Measurements from ENCODE around the gene TOX2.

Gene TOX2

GRCh38 chr20:43936805-43937204, 22.2 kb downstream of the TOX2 start:
- DNase-seq (ENCODE audit: low spot score): no peak
- in situ Hi-C loops (cut with MboI; ENCODE audit: low sequenced_read_pairs, unreplicated experiment): no loop called here
- TF ChIP-seq CTCF (IDR thresholded peaks at IDR 0.05; ENCODE audit: borderline replicate concordance, control extremely low read depth, extremely low read depth, insufficient read depth, missing control alignments): no peak

GRCh38 chr20:43937591-43937990, 22.9 kb downstream of the TOX2 start:
- in situ Hi-C loops (cut with MboI; ENCODE audit: low sequenced_read_pairs, unreplicated experiment): no loop called here
- TF ChIP-seq CTCF (IDR thresholded peaks at IDR 0.05; ENCODE audit: borderline replicate concordance, control extremely low read depth, extremely low read depth, insufficient read depth, missing control alignments): no peak
- no peak for DNase-seq (ENCODE audit: low spot score)

- TF ChIP-seq CTCF (IDR thresholded peaks at IDR 0.05; ENCODE audit: borderline replicate concordance, control extremely low read depth, extremely low read depth, insufficient read depth, missing control alignments): no peak
- in situ Hi-C loops (cut with MboI; ENCODE audit: low sequenced_read_pairs, unreplicated experiment): no loop called here
- no peak for DNase-seq (ENCODE audit: low spot score)
Measured at GRCh38 chr20:43938017-43938655, 23.5 kb downstream of the TOX2 start.

DNA sequence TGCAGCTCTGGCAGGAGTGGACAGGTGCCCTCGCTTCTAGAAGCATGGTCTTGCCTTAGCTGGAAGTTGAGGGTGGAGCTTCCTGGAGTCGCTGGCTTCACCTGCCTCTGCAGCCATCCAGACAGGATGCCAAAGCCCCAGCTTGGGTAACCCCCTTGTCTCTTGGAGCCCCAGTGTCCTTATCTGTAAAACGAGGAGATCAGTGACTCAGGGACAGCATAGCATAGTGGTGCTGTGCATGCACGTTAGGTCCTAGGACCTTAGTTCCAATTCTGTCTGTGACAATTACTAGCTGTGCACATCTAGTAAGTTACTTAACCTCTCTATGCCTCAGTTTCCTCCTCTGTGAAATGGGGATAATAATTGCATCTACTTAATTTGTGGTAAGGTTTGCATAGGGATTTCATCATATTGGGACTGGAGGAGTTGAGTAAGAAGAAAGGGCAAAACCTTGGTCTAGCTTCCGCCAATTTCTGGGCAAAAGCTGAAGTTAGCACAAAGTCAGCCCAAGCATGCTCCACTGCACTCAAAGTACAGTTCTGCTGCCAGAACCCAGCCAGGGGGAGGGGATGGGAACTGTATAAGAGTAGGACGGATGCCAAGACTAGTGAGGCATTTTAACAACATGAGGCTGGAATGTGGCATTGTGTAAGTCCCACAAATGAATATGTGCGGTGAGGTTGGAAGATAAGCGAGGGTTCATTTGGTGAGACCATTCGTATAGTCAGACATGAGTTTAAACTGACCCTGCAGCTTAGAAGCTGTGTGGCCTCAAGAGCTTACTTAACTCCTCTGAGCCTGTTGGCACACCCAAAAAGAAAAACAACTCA, 24.5 kb downstream of the TOX2 start:
- no peak for TF ChIP-seq CTCF (IDR thresholded peaks at IDR 0.05; ENCODE audit: borderline replicate concordance, control extremely low read depth, extremely low read depth, insufficient read depth, missing control alignments)
- in situ Hi-C loops (cut with MboI; ENCODE audit: low sequenced_read_pairs, unreplicated experiment): no loop called here
- no peak for DNase-seq (ENCODE audit: low spot score)

- in situ Hi-C loops (cut with MboI; ENCODE audit: low sequenced_read_pairs, unreplicated experiment): no loop called here
- DNase-seq (ENCODE audit: low spot score): no peak
- no peak for TF ChIP-seq CTCF (IDR thresholded peaks at IDR 0.05; ENCODE audit: borderline replicate concordance, control extremely low read depth, extremely low read depth, insufficient read depth, missing control alignments)
Measured at GRCh38 chr20:43939762-43940121, 25.1 kb downstream of the TOX2 start.

DNA sequence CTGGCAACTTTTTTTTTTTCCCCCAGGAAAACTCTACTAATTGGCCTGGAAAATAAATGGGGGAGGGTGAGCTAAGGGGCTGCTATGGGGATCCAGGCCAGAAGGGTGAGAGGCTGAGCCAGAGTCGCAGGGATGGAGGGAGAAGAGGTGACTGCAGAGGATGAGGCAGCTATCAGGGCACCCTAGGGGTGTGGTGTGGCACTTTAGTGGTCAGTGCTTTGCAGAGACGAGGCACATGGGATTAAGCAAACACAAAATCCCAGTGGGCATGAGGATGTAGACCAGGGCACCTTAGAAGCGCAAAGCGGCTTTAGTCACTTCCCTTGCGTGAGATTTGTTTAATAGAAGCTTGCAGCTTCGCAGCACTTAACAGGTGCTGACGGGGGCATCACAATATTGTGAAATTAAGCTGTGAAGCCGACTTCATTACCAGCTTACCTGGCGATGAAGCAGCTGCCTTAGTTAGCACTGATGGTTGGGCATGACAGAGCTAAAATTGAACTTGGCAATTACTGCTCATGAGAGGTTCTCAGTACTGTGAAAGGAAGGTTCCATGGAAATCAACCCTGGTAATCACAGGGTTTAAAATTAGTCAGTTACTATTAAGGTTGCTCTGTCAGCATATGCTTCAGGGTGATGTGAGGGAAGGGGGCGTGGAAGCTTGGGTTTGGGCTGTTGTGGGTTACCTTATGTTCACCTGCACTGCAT, 26.0 kb downstream of the TOX2 start:
- in situ Hi-C loops (cut with MboI; ENCODE audit: low sequenced_read_pairs, unreplicated experiment): no loop called here
- no peak for TF ChIP-seq CTCF (IDR thresholded peaks at IDR 0.05; ENCODE audit: borderline replicate concordance, control extremely low read depth, extremely low read depth, insufficient read depth, missing control alignments)
- no peak for DNase-seq (ENCODE audit: low spot score)

Measured in GM13976 (cell line).